ENCODE measurements around the gene ZNF491. TPM values are rescaled to one million over a fixed set of nuclear protein-coding genes. Genes with fewer than 3 reads are reported as not detected.
"Not testable (repeated sequence)": the region's sequence is repeated elsewhere in the genome, so short reads cannot be mapped to it uniquely, and the experiment has no call there.

ZNF491 gene
- total and polyA plus RNA-seq, 2 of the 8 experiments (the other 6 are each of a cell fraction or from before 2014, with no cell fraction given) = 0.18 to 0.78 TPM

- H3K27ac ChIP-seq (ENCODE audit: low read depth, low read length); H3K9ac ChIP-seq (replicated peaks in 1 of 4; ENCODE audit: extremely low read depth in 1 of 4, low read depth in 3 of 4, low read length in 3 of 4); H3K14ac ChIP-seq (ENCODE audit: insufficient read length); H2BK20ac ChIP-seq (ENCODE audit: low read length); H3K23me2 ChIP-seq (ENCODE audit: low read depth, low read length); H3K18ac ChIP-seq (ENCODE audit: extremely low read depth, low read length); H3K4me2 ChIP-seq (ENCODE audit: insufficient read depth in 1 of 2, low read depth in 2 of 2, low read length in 2 of 2); H4K5ac ChIP-seq (ENCODE audit: insufficient read length, low read depth, low read length); H2BK120ac ChIP-seq (replicated peaks; ENCODE audit: low read depth, low read length); H3K4me3 ChIP-seq (ENCODE audit: extremely low read depth in 1 of 4, insufficient read depth in 2 of 4, low read depth in 3 of 4, low read length in 4 of 4); POLR2A ChIA-PET (ENCODE audit: partially characterized antibody); FAIRE-seq; H2AFZ ChIP-seq (ENCODE audit: low read length); H3K4me1 ChIP-seq (replicated peaks in 1 of 4; ENCODE audit: control insufficient read depth in 3 of 4, insufficient read depth in 4 of 4, low read length in 3 of 4); H2BK5ac ChIP-seq (ENCODE audit: low read depth, low read length); H3K79me2 ChIP-seq (ENCODE audit: control insufficient read depth in 1 of 2, insufficient read depth in 2 of 2, low read length in 2 of 2); H4K20me1 ChIP-seq (replicated peaks in 1 of 2; ENCODE audit: control insufficient read depth in 1 of 2, insufficient read depth in 2 of 2, low read length in 2 of 2); H4K8ac ChIP-seq (ENCODE audit: extremely low read depth, insufficient read depth, low read length); H3K27me3 ChIP-seq (replicated peaks in 1 of 4; ENCODE audit: control insufficient read depth in 3 of 4, extremely low read depth in 1 of 4, insufficient read depth in 3 of 4, low read length in 3 of 4); H3K79me1 ChIP-seq (ENCODE audit: low read depth, low read length); H3K56ac ChIP-seq (replicated peaks; ENCODE audit: insufficient read length, low read depth, low read length); DNase-seq (ENCODE audit: low read depth in 1 of 2, low spot score in 2 of 2); H3K36me3 ChIP-seq (ENCODE audit: control insufficient read depth in 2 of 4, insufficient read depth in 4 of 4, low read length in 3 of 4); H2BK15ac ChIP-seq (ENCODE audit: low read length); H2AK5ac ChIP-seq (ENCODE audit: low read depth, low read length); H3K4ac ChIP-seq (replicated peaks; ENCODE audit: insufficient read length, low read depth, low read length); H3K23ac ChIP-seq (ENCODE audit: insufficient read length); H2BK12ac ChIP-seq (ENCODE audit: low read depth, low read length); H4K91ac ChIP-seq (replicated peaks; ENCODE audit: insufficient read length, low read length): not testable (repeated sequence)
- WGBS, 2 experiments (ENCODE audit: extremely low coverage in 1 of 2, insufficient coverage in 1 of 2, insufficient read length in 1 of 2, insufficient replicate concordance in 2 of 2, low coverage in 1 of 2, low lambda C conversion rate in 2 of 2, missing lambda C conversion rate in 1 of 2) = 87% methylated on average over 7 of the region's 11 CpGs; no CpG with 5 or more reads in 1 of the 2 experiments
- CTCF ChIA-PET (ENCODE audit: partially characterized antibody) = interaction anchor here (0.7 kb wide), 1 partner anchor 8 kb away, joined by 3 read pairs; no protein-coding TSS in a partner anchor
- H3K9me3 ChIP-seq (ENCODE audit: insufficient read depth in 2 of 2, low read depth in 1 of 2, low read length in 1 of 2) = peaks cover 55% of the 10 kb centered on the region in 2 experiments
These were observed 21.7 kb upstream of the ZNF491 start for GRCh38 chr19:11776669-11777068.

Data from H1 (cell line).